Astrocyte (in vitro differentiated cells and primary cell): ENCODE results near the gene HOXA6. TPM values are rescaled to one million over a fixed set of nuclear protein-coding genes. Genes with fewer than 3 reads are reported as not detected.

Source experiments
- DNase-seq: peaks from one replicate; pipeline ENCODE4 v3.0.0-alpha.2; 2010; ENCODE audit warnings: low read depth
- FAIRE-seq: peaks from 2 replicates; lab custom pipeline; 2011; peaks lifted over from hg19 to GRCh38; lab: Jason Lieb, UNC
- H2AFZ ChIP-seq: 2 replicates; pipeline ENCODE4 v1.6.0; 2012; ENCODE audit warnings: low read depth, low read length, inconsistent platforms
- H3K27ac ChIP-seq: 2 replicates; pipeline ENCODE4 v1.5.1; 2011; ENCODE audit warnings: low read depth, low read length, inconsistent platforms
- H3K27me3 ChIP-seq: 2 replicates; pipeline ENCODE4 v1.6.0; 2011; ENCODE audit warnings: low read length, inconsistent platforms; ENCODE audit not compliant: insufficient read depth
- H3K36me3 ChIP-seq: 2 replicates; pipeline ENCODE4 v1.5.1; 2011; ENCODE audit warnings: low read length, inconsistent platforms; ENCODE audit not compliant: insufficient read depth
- H3K4me1 ChIP-seq: 2 replicates; pipeline ENCODE4 v1.5.1; 2011; ENCODE audit warnings: low read length, inconsistent platforms; ENCODE audit not compliant: insufficient read depth
- H3K4me2 ChIP-seq: 2 replicates; pipeline ENCODE4 v1.6.0; 2012; ENCODE audit warnings: low read length, inconsistent platforms
- H3K4me3 ChIP-seq: 2 replicates; pipeline ENCODE4 v1.5.1; 2011; ENCODE audit warnings: low read depth, mild to moderate bottlenecking, low read length, inconsistent platforms; ENCODE audit not compliant: insufficient read depth
- H3K79me2 ChIP-seq: 2 replicates; pipeline ENCODE4 v1.6.0; 2012; ENCODE audit warnings: mild to moderate bottlenecking, low read length, inconsistent platforms; ENCODE audit not compliant: insufficient read depth
- H3K9ac ChIP-seq: 2 replicates; pipeline ENCODE4 v1.6.0; 2012; ENCODE audit warnings: mild to moderate bottlenecking, low read length, inconsistent platforms
- H3K9me3 ChIP-seq: 2 replicates; pipeline ENCODE4 v1.5.1; 2012; ENCODE audit warnings: low read depth, mild to moderate bottlenecking, low read length, inconsistent platforms; ENCODE audit not compliant: insufficient read depth
- H4K20me1 ChIP-seq: 2 replicates; pipeline ENCODE4 v1.6.0; 2012; ENCODE audit warnings: low read length, inconsistent platforms; ENCODE audit not compliant: insufficient read depth
- H3K27ac Mint-ChIP-seq: one replicate; pipeline ENCODE4 v1.8.0; 2021; ENCODE audit warnings: mild to moderate bottlenecking, mixed read lengths; ENCODE audit not compliant: unreplicated experiment
- H3K27me3 Mint-ChIP-seq: one replicate; pipeline ENCODE4 v1.8.0; 2021; ENCODE audit warnings: low read depth, mixed read lengths; ENCODE audit not compliant: unreplicated experiment
- H3K36me3 Mint-ChIP-seq: one replicate; pipeline ENCODE4 v1.8.0; 2021; ENCODE audit warnings: low read depth, mixed read lengths; ENCODE audit not compliant: unreplicated experiment
- H3K4me1 Mint-ChIP-seq: one replicate; pipeline ENCODE4 v1.8.0; 2021; ENCODE audit warnings: low read depth, mixed read lengths; ENCODE audit not compliant: unreplicated experiment
- H3K4me3 Mint-ChIP-seq: one replicate; pipeline ENCODE4 v1.8.0; 2021; ENCODE audit warnings: mild to moderate bottlenecking, moderate library complexity, mixed read lengths; ENCODE audit not compliant: unreplicated experiment
- H3K9me3 Mint-ChIP-seq: one replicate; pipeline ENCODE4 v1.8.0; 2021; ENCODE audit warnings: mild to moderate bottlenecking, mixed read lengths; ENCODE audit not compliant: unreplicated experiment
- CTCF ChIP-seq: IDR thresholded peaks from 2 replicates; pipeline ENCODE4 v1.5.1; 2011; ENCODE audit warnings: low read depth, mild to moderate bottlenecking, inconsistent platforms, low read length, moderate library complexity; ENCODE audit not compliant: insufficient read depth
- EZH2 ChIP-seq: IDR thresholded peaks from 2 replicates; pipeline ENCODE4 v1.6.1; 2012; ENCODE audit warnings: mild to moderate bottlenecking, low read length, inconsistent platforms; ENCODE audit not compliant: insufficient read depth
- total RNA-seq: library from RNA; stranded (reverse); gene quantifications from 2 replicates; pipeline ENCODE4 v1.2.1, GENCODE V29; 2021

HOXA6 gene
- total RNA-seq, 1 donor from 2014 or later, result not detected

- TF ChIP-seq CTCF (no peak), EZH2 (no peak)
- H3K4me3 ChIP-seq, result peak overlapping the region; percentile 1
- H3K36me3 ChIP-seq, result no peaks in the 10 kb centered on the region
- H3K27me3 ChIP-seq, result peaks cover 69% of the 10 kb centered on the region
- H3K9ac ChIP-seq, result peak overlapping the region; percentile 68
- no peak for FAIRE-seq
- peak; percentile 32 for DNase-seq
- H4K20me1 ChIP-seq, result no peaks in the 10 kb centered on the region
- peak overlapping the region; percentile 65 for H3K27ac ChIP-seq
- H3K36me3 Mint-ChIP-seq, result peaks cover 6% of the 10 kb centered on the region
- H3K27me3 Mint-ChIP-seq, result peaks cover 88% of the 10 kb centered on the region
- H2AFZ ChIP-seq, result no peak overlapping the region
- H3K27ac Mint-ChIP-seq, result no peak overlapping the region
- H3K9me3 ChIP-seq, result no peaks in the 10 kb centered on the region
- peaks cover 42% of the 10 kb centered on the region for H3K4me1 ChIP-seq
- H3K9me3 Mint-ChIP-seq, result peaks cover 41% of the 10 kb centered on the region
- H3K4me2 ChIP-seq, result peak overlapping the region; percentile 91
- H3K4me1 Mint-ChIP-seq, result no peaks in the 10 kb centered on the region
- peaks cover 24% of the 10 kb centered on the region for H3K79me2 ChIP-seq
- no peak overlapping the region for H3K4me3 Mint-ChIP-seq
Observed at GRCh38 chr7:27105301-27106031, 42.1 kb downstream of the HOXA6 start.

GRCh38 chr7:27104341-27105058, 43.1 kb downstream of the HOXA6 start:
- no peak for FAIRE-seq

More at GRCh38 chr7:27104341-27105058, 43.1 kb downstream of the HOXA6 start:
- H3K4me1 ChIP-seq, result peaks cover 36% of the 10 kb centered on the region
- peak overlapping the region; percentile 27 for H3K27ac ChIP-seq
- H3K4me1 Mint-ChIP-seq, result no peaks in the 10 kb centered on the region
- H3K36me3 Mint-ChIP-seq, result peaks cover 3% of the 10 kb centered on the region
- peaks cover 91% of the 10 kb centered on the region for H3K27me3 Mint-ChIP-seq
- H3K27ac Mint-ChIP-seq, result no peak overlapping the region
- no peak overlapping the region for H2AFZ ChIP-seq
- DNase-seq, result peak; percentile 89
- H3K79me2 ChIP-seq, result peaks cover 26% of the 10 kb centered on the region
- no peak overlapping the region for H3K4me3 ChIP-seq
- no peaks in the 10 kb centered on the region for H4K20me1 ChIP-seq
- peak overlapping the region; percentile 68 for H3K9ac ChIP-seq
- TF ChIP-seq EZH2 (no peak), CTCF (no peak)
- no peaks in the 10 kb centered on the region for H3K36me3 ChIP-seq
- peaks cover 73% of the 10 kb centered on the region for H3K27me3 ChIP-seq
- peak overlapping the region; percentile 91 for H3K4me2 ChIP-seq
- no peaks in the 10 kb centered on the region for H3K9me3 ChIP-seq
- H3K9me3 Mint-ChIP-seq, result peaks cover 39% of the 10 kb centered on the region
- H3K4me3 Mint-ChIP-seq, result no peak overlapping the region
